Measurements from ENCODE around the gene CTNS. TPM values are rescaled to one million over a fixed set of nuclear protein-coding genes. Genes with fewer than 3 reads are reported as not detected.

CTNS gene
- total and polyA plus RNA-seq, 7 experiments from 2014 or later, result 4.7 to 15.2 (median 8.8) TPM

DNA sequence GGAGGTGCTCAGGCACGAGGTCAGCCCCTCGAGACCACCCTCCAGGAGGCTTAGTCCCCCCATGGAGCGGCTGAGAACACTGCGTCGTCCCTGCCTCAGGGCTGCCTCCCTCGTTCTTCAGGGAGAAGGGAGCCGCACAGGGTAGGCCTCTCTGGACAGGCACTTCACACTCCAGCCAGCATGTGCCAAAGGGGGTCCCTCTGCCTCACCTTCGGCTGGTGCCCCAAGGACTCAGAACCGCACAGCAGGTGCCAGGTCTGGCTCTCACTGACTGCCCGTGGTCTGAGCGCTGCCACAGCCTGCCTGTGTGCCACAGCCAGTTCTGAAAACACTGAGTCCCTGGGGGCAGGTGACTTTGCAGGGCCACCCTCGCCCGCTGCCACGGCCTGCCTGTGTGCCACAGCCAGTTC lies 52.3 kb downstream of the CTNS start:
- Histone ChIP-seq H3K27ac (ENCODE audit: low read depth, low read length) (no peak overlapping the region), H3K4me3 (ENCODE audit: low read length) (no peak overlapping the region), H3K36me3 (ENCODE audit: control insufficient read depth in 2 of 3, insufficient read depth in 3 of 3, low read length in 3 of 3) (peaks cover 0 to 29% (median 0%) of the 10 kb centered on the region in 3 experiments), H3K4me1 (ENCODE audit: control insufficient read depth in 2 of 2, insufficient read depth in 2 of 2, low read length in 2 of 2) (peaks cover 0 to 2% of the 10 kb centered on the region in 2 donors), H3K27me3 (ENCODE audit: control insufficient read depth in 2 of 2, insufficient read depth in 2 of 2, low read length in 2 of 2) (no peaks in the 10 kb centered on the region), H3K9me3 (ENCODE audit: control insufficient read depth in 2 of 3, low read length in 3 of 3) (no peaks in the 10 kb centered on the region)
- Mint-ChIP-seq H3K27ac (no peak overlapping the region), H3K4me1 (peaks cover 0 to 24% (median 6%) of the 10 kb centered on the region in 7 donors), H3K9me3 (no peaks in the 10 kb centered on the region), H3K27me3 (no peaks in the 10 kb centered on the region), H3K36me3 (peaks cover 0 to 15% (median 3%) of the 10 kb centered on the region in 5 donors), H3K4me3 (no peak overlapping the region)
- intact Hi-C loops (cut with micrococcal nuclease), result no loop called here
- ChIA-PET CTCF (no interaction called here), POLR2A (interaction anchor here (0.6 kb wide), 1 partner anchor 1254 kb away, joined by 3 read pairs; no protein-coding TSS in a partner anchor)
- ATAC-seq (no peak), DNase-seq (no peak)

DNA sequence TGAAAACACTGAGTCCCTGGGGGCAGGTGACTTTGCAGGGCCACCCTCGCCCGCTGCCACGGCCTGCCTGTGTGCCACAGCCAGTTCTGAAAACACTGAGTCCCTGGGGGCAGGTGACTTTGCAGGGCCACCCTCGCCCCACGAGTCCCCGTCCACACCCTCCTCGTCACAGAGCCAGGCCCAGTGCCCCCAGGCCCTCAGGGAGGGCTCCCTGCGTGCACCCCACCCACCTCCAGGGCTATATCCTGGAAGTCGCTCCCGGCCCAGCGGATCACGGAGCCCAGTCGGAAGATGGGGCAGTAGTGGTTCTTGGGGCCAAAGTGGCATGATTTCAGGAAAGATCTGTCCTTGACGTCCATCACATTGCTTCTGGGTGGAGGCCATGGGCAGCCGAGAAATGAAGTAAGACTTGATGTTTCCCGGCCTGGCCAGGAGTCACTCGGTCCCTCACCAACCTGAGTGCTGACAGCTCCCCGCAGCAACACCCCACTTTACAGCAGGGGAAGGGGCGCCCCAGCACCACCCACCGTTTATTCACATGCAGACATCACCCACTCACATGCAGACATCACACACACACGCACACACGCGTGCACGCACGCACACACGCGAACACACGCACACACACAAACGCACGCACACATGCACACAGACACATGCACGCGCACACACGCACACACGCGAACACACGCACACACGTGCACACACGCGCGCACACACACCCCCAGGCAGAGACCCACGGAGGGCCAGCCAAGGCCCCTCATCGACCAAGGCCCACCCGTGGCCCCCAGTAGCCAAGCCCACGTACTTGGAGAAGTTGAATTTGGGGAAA lies 52.9 kb downstream of the CTNS start:
- Mint-ChIP-seq H3K4me3 (no peak overlapping the region), H3K27me3 (no peaks in the 10 kb centered on the region), H3K36me3 (peaks cover 0 to 15% (median 3%) of the 10 kb centered on the region in 5 donors), H3K9me3 (no peaks in the 10 kb centered on the region), H3K27ac (peak overlapping the region in 3 of 9 donors; percentile 42 to 64 (median 63)), H3K4me1 (peaks cover 3 to 30% (median 12%) of the 10 kb centered on the region in 7 donors)
- Histone ChIP-seq H3K9me3 (ENCODE audit: control insufficient read depth in 2 of 3, low read length in 3 of 3) (no peaks in the 10 kb centered on the region), H3K36me3 (ENCODE audit: control insufficient read depth in 2 of 3, insufficient read depth in 3 of 3, low read length in 3 of 3) (peaks cover 0 to 29% (median 0%) of the 10 kb centered on the region in 3 experiments), H3K4me3 (ENCODE audit: low read length) (no peak overlapping the region), H3K4me1 (ENCODE audit: control insufficient read depth in 2 of 2, insufficient read depth in 2 of 2, low read length in 2 of 2) (peaks cover 0 to 3% of the 10 kb centered on the region in 2 donors), H3K27ac (ENCODE audit: low read depth, low read length) (no peak overlapping the region), H3K27me3 (ENCODE audit: control insufficient read depth in 2 of 2, insufficient read depth in 2 of 2, low read length in 2 of 2) (no peaks in the 10 kb centered on the region)
- DNase-seq, result no peak
- ATAC-seq, result no peak
- POLR2A ChIA-PET, result no interaction called here
- CTCF ChIA-PET, result no interaction called here
- intact Hi-C loops (cut with micrococcal nuclease), result no loop called here

DNA sequence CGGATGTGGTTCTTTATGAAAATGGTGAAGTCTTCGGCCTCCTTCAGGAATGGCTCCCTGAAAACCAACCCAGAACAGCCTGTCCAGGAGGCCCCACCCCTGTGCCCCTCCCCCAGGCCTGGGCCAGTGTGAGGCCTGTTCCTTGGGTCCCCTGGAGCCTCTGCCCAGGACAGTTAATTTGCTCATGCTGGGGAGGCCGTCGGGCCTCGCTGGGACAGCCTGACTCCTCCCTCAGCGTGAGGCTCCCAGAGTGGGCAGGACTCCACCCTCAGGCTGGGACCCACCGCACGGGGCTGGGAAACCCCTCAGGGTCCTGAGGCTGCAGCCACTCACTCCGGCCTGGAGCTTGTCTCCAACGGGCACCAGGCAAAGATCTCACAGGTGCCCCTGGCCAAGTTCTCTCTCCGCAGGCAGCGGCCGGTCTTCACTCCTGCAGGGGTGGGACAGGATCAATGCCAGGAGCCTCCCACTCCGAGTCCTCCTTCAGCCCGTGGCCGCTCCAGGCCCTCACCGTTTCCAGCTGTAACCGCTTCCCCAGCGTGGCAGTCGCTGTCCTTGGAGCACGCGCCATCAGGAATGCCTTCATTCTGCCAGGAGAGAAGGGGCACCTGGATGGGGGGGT lies 53.6 kb downstream of the CTNS start:
- ChIA-PET CTCF (no interaction called here), POLR2A (no interaction called here)
- Mint-ChIP-seq H3K4me1 (peaks cover 5 to 33% (median 16%) of the 10 kb centered on the region in 7 donors), H3K36me3 (peaks cover 0 to 15% (median 3%) of the 10 kb centered on the region in 5 donors), H3K27ac (no peak overlapping the region), H3K4me3 (no peak overlapping the region), H3K9me3 (no peaks in the 10 kb centered on the region), H3K27me3 (no peaks in the 10 kb centered on the region)
- H3K4me1 ChIP-seq (ENCODE audit: control insufficient read depth in 2 of 2, insufficient read depth in 2 of 2, low read length in 2 of 2), result peaks cover 3 to 7% of the 10 kb centered on the region in 2 donors
- H3K9me3 ChIP-seq (ENCODE audit: control insufficient read depth in 2 of 3, low read length in 3 of 3), result no peaks in the 10 kb centered on the region
- no peak overlapping the region for H3K4me3 ChIP-seq (ENCODE audit: low read length)
- peaks cover 0 to 26% (median 0%) of the 10 kb centered on the region in 3 experiments for H3K36me3 ChIP-seq (ENCODE audit: control insufficient read depth in 2 of 3, insufficient read depth in 3 of 3, low read length in 3 of 3)
- intact Hi-C loops (cut with micrococcal nuclease), result no loop called here
- no peaks in the 10 kb centered on the region for H3K27me3 ChIP-seq (ENCODE audit: control insufficient read depth in 2 of 2, insufficient read depth in 2 of 2, low read length in 2 of 2)
- no peak for DNase-seq
- no peak overlapping the region for H3K27ac ChIP-seq (ENCODE audit: low read depth, low read length)
- no peak for ATAC-seq

DNA sequence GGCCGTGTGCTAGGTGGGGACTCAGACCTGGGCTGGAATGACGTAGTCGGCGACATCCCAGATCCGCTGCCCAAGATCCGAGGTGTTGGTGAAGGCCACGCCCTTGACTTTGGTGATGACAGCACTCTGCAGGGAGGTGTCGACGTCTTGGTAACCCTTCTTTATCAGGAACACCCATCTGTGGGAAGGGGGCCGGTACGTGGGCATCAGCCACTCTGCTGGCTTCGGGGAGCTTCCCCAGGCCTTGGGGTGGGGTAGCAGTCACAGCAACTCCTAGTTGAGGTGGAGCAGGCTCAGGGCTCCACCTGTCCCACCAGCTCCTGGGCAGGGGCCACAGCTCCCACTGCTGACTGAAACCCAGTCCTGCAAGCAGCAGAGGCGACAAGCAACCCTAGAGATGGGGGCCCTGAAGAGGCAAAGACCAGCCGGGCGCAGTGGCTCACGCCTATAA lies 55.1 kb downstream of the CTNS start:
- Mint-ChIP-seq H3K9me3 (no peaks in the 10 kb centered on the region), H3K4me3 (no peak overlapping the region), H3K4me1 (peaks cover 5 to 37% (median 16%) of the 10 kb centered on the region in 7 donors), H3K36me3 (peaks cover 0 to 16% (median 3%) of the 10 kb centered on the region in 5 donors), H3K27ac (no peak overlapping the region), H3K27me3 (no peaks in the 10 kb centered on the region)
- Histone ChIP-seq H3K9me3 (ENCODE audit: control insufficient read depth in 2 of 3, low read length in 3 of 3) (no peaks in the 10 kb centered on the region), H3K27ac (ENCODE audit: low read depth, low read length) (no peak overlapping the region), H3K4me3 (ENCODE audit: low read length) (no peak overlapping the region), H3K36me3 (ENCODE audit: control insufficient read depth in 2 of 3, insufficient read depth in 3 of 3, low read length in 3 of 3) (peaks cover 0 to 26% (median 0%) of the 10 kb centered on the region in 3 experiments), H3K27me3 (ENCODE audit: control insufficient read depth in 2 of 2, insufficient read depth in 2 of 2, low read length in 2 of 2) (no peaks in the 10 kb centered on the region), H3K4me1 (ENCODE audit: control insufficient read depth in 2 of 2, insufficient read depth in 2 of 2, low read length in 2 of 2) (peaks cover 3 to 9% of the 10 kb centered on the region in 2 donors)
- no peak for ATAC-seq
- POLR2A ChIA-PET, result no interaction called here
- intact Hi-C loops (cut with micrococcal nuclease), result no loop called here
- CTCF ChIA-PET, result no interaction called here
- no peak for DNase-seq

DNA sequence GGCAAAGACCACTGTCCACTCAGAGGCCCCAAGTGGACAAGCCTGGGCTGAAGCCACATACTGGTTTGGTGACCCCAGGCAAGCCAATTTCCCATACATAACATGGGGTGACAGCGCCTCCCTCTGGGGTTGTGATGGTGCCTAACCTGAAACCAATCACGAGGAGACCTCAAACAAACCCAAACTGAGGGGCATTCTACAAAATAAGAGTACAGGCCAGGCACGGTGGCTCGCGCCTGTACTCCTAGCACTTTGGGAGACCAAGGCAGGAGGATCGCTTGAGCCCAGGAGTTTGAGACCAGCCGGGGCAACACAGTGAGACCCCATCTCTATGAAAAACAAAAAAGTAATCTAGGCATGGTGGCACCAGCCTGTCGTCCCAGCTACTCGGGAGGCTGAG lies 55.8 kb downstream of the CTNS start:
- intact Hi-C loops (cut with micrococcal nuclease), result no loop called here

DNA sequence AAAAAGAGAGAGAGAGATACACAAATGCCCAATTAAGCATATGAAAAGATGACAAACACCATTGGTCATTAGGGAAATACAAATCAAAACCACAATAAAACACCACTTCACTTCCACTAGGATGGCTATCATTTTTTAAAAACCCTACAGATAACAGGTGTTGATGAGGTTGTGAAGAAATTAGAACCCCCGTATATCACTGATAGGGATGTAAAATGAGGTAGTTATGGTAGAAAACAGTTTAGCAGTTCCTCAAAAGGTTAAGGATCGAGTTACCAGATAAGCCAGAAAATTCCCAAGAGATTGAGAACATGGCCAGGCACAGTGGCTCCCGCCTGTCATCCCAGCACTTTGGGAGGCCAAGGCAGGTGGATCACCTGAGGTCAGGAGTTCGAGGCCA lies 56.6 kb downstream of the CTNS start:
- POLR2A ChIA-PET, result interaction anchor here (0.6 to 1.3 kb wide), 3 partner anchors 18 to 117 kb away, joined by 3 to 4 read pairs (median 3); no protein-coding TSS in a partner anchor
- H3K27ac ChIP-seq (ENCODE audit: low read depth, low read length), result no peak overlapping the region

More for the DNA sequence above, 55.8 kb downstream of the CTNS start:
- peak overlapping the region in 2 of 9 donors; percentile 2 to 45 for H3K27ac Mint-ChIP-seq
- POLR2A ChIA-PET, result interaction anchor here (0.6 to 0.7 kb wide), 2 partner anchors 19 to 118 kb away, joined by 3 to 4 read pairs; no protein-coding TSS in a partner anchor
- ATAC-seq, result no peak
- no peak overlapping the region for H3K4me3 Mint-ChIP-seq
- H3K36me3 Mint-ChIP-seq, result peaks cover 0 to 16% (median 3%) of the 10 kb centered on the region in 5 donors
- H3K9me3 Mint-ChIP-seq, result no peaks in the 10 kb centered on the region
- Histone ChIP-seq H3K4me3 (ENCODE audit: low read length) (no peak overlapping the region), H3K27me3 (ENCODE audit: control insufficient read depth in 2 of 2, insufficient read depth in 2 of 2, low read length in 2 of 2) (no peaks in the 10 kb centered on the region), H3K9me3 (ENCODE audit: control insufficient read depth in 2 of 3, low read length in 3 of 3) (no peaks in the 10 kb centered on the region), H3K36me3 (ENCODE audit: control insufficient read depth in 2 of 3, insufficient read depth in 3 of 3, low read length in 3 of 3) (peaks cover 0 to 26% (median 0%) of the 10 kb centered on the region in 3 experiments), H3K4me1 (ENCODE audit: control insufficient read depth in 2 of 2, insufficient read depth in 2 of 2, low read length in 2 of 2) (peaks cover 3 to 9% of the 10 kb centered on the region in 2 donors), H3K27ac (ENCODE audit: low read depth, low read length) (no peak overlapping the region)
- H3K27me3 Mint-ChIP-seq, result no peaks in the 10 kb centered on the region
- CTCF ChIA-PET, result no interaction called here
- peaks cover 5 to 39% (median 16%) of the 10 kb centered on the region in 7 donors for H3K4me1 Mint-ChIP-seq
- no peak for DNase-seq

More for the DNA sequence above, 56.6 kb downstream of the CTNS start:
- ATAC-seq (no peak), DNase-seq (no peak)
- peaks cover 0 to 26% (median 0%) of the 10 kb centered on the region in 3 experiments for H3K36me3 ChIP-seq (ENCODE audit: control insufficient read depth in 2 of 3, insufficient read depth in 3 of 3, low read length in 3 of 3)
- H3K4me1 ChIP-seq (ENCODE audit: control insufficient read depth in 2 of 2, insufficient read depth in 2 of 2, low read length in 2 of 2), result peaks cover 3 to 9% of the 10 kb centered on the region in 2 donors
- no peaks in the 10 kb centered on the region for H3K9me3 ChIP-seq (ENCODE audit: control insufficient read depth in 2 of 3, low read length in 3 of 3)
- peak overlapping the region in 4 of 10 donors; percentile 23 to 54 (median 34) for H3K4me3 Mint-ChIP-seq
- no peaks in the 10 kb centered on the region for H3K27me3 Mint-ChIP-seq
- H3K9me3 Mint-ChIP-seq, result peaks cover 0 to 2% (median 0%) of the 10 kb centered on the region in 11 donors
- CTCF ChIA-PET, result interaction anchor here (1.1 kb wide), 1 partner anchor 8 kb away, joined by 3 read pairs; no protein-coding TSS in a partner anchor
- intact Hi-C loops (cut with micrococcal nuclease), result no loop called here
- peaks cover 5 to 39% (median 16%) of the 10 kb centered on the region in 7 donors for H3K4me1 Mint-ChIP-seq
- H3K27me3 ChIP-seq (ENCODE audit: control insufficient read depth in 2 of 2, insufficient read depth in 2 of 2, low read length in 2 of 2), result no peaks in the 10 kb centered on the region
- H3K27ac Mint-ChIP-seq, result peak overlapping the region in 7 of 9 donors; percentile 7 to 65 (median 45)
- peaks cover 0 to 18% (median 3%) of the 10 kb centered on the region in 5 donors for H3K36me3 Mint-ChIP-seq
- H3K4me3 ChIP-seq (ENCODE audit: low read length), result no peak overlapping the region

Measured in naive thymus-derived CD4-positive, alpha-beta T cell (primary cell).